Osteoblast (primary cell): ENCODE data around the gene SIAH2. TPM values are rescaled to one million over a fixed set of nuclear protein-coding genes. Genes with fewer than 3 reads are reported as not detected.

Experiments
- DNase-seq: peaks from one replicate; pipeline ENCODE4 v3.0.0; 2011; ENCODE audit warnings: low spot score, mixed read lengths; ENCODE audit not compliant: insufficient read length; ENCODE audit errors: missing footprints
- H2AFZ ChIP-seq: 2 replicates; pipeline ENCODE4 v1.6.0; 2011; ENCODE audit warnings: mild to moderate bottlenecking, low read length
- H3K27ac ChIP-seq: 2 replicates; pipeline ENCODE4 v1.5.1; 2011; ENCODE audit warnings: mild to moderate bottlenecking, low read depth, low read length, moderate library complexity
- H3K27me3 ChIP-seq: 2 replicates; pipeline ENCODE4 v1.6.0; 2012; ENCODE audit warnings: mild to moderate bottlenecking, control low read depth, inconsistent platforms, low read length, moderate library complexity; ENCODE audit not compliant: insufficient read depth
- H3K36me3 ChIP-seq: 2 replicates; pipeline ENCODE4 v1.5.1; 2011; ENCODE audit warnings: mild to moderate bottlenecking, low read length, control low read depth, moderate library complexity; ENCODE audit not compliant: insufficient read depth
- H3K4me1 ChIP-seq: 2 replicates; pipeline ENCODE4 v1.5.1; 2011; ENCODE audit warnings: mild to moderate bottlenecking, low read length, control low read depth, moderate library complexity; ENCODE audit not compliant: insufficient read depth
- H3K4me2 ChIP-seq: 2 replicates; pipeline ENCODE4 v1.6.0; 2011; ENCODE audit warnings: mild to moderate bottlenecking, low read length; ENCODE audit not compliant: insufficient read depth
- H3K4me3 ChIP-seq: fragments of 200-600 bp; sonication (generic); 3 replicates; pipeline ENCODE4 v1.5.1; 2012; ENCODE audit warnings: mild to moderate bottlenecking, low read length, inconsistent platforms; ENCODE audit not compliant: insufficient read depth
- H3K79me2 ChIP-seq: 2 replicates; pipeline ENCODE4 v1.6.0; 2012; ENCODE audit warnings: mild to moderate bottlenecking, low read length, control low read depth, inconsistent platforms; ENCODE audit not compliant: insufficient read depth
- H3K9me3 ChIP-seq: 2 replicates; pipeline ENCODE4 v1.5.1; 2011; ENCODE audit warnings: low read depth, low read length, control low read depth
- H4K20me1 ChIP-seq: 2 replicates; pipeline ENCODE4 v1.6.0; 2012; ENCODE audit warnings: mild to moderate bottlenecking, low read length, control low read depth; ENCODE audit not compliant: insufficient read depth
- CTCF ChIP-seq: IDR thresholded peaks from 2 replicates; pipeline ENCODE4 v1.5.1; 2011; ENCODE audit warnings: mild to moderate bottlenecking, low read depth, low read length, moderate library complexity; ENCODE audit errors: extremely low read depth
- total RNA-seq: library from RNA; depleted of rRNA; stranded (reverse); fragments of >200 nt; gene quantifications from 2 replicates; pipeline ENCODE4 v1.2.3, GENCODE V29; 2012

The SIAH2 gene
- total RNA-seq, 1 donor, result 36.2 TPM

- Histone ChIP-seq H3K4me1 (peaks cover 40% of the 10 kb centered on the region), H2AFZ (no peak overlapping the region), H3K27me3 (no peaks in the 10 kb centered on the region), H3K4me3 (no peak overlapping the region), H3K9me3 (no peaks in the 10 kb centered on the region), H3K36me3 (peaks cover 3% of the 10 kb centered on the region), H3K79me2 (peaks cover 99% of the 10 kb centered on the region), H3K4me2 (no peak overlapping the region), H4K20me1 (peaks cover 49% of the 10 kb centered on the region), H3K27ac (peak overlapping the region; percentile 3)
- no peak for TF ChIP-seq CTCF
- DNase-seq, result no peak
Measured at GRCh38 chr3:150748684-150749047, 14.3 kb downstream of the SIAH2 start.

GRCh38 chr3:150747886-150748683, 14.9 kb downstream of the SIAH2 start:
- no peak for DNase-seq
- Histone ChIP-seq H2AFZ (no peak overlapping the region), H3K4me2 (no peak overlapping the region), H3K36me3 (peaks cover 3% of the 10 kb centered on the region), H3K79me2 (peaks cover 99% of the 10 kb centered on the region), H3K27ac (peak overlapping the region; percentile 3), H3K4me1 (peaks cover 46% of the 10 kb centered on the region), H4K20me1 (peaks cover 54% of the 10 kb centered on the region), H3K27me3 (no peaks in the 10 kb centered on the region), H3K4me3 (no peak overlapping the region), H3K9me3 (no peaks in the 10 kb centered on the region)
- no peak for TF ChIP-seq CTCF

- Histone ChIP-seq H3K9me3 (no peaks in the 10 kb centered on the region), H3K36me3 (peaks cover 5% of the 10 kb centered on the region), H3K4me1 (peaks cover 46% of the 10 kb centered on the region), H3K4me3 (no peak overlapping the region), H3K4me2 (peak overlapping the region; percentile 9), H2AFZ (no peak overlapping the region), H3K79me2 (peaks cover 99% of the 10 kb centered on the region), H3K27me3 (no peaks in the 10 kb centered on the region), H4K20me1 (peaks cover 50% of the 10 kb centered on the region), H3K27ac (no peak overlapping the region)
- TF ChIP-seq CTCF, result no peak
- no peak for DNase-seq
Measured at GRCh38 chr3:150746791-150747590, 16.0 kb downstream of the SIAH2 start.

GRCh38 chr3:150745832-150746231, 17.1 kb downstream of the SIAH2 start:
- no peak for DNase-seq
- peaks cover 98% of the 10 kb centered on the region for H3K79me2 ChIP-seq
- H3K36me3 ChIP-seq, result peaks cover 15% of the 10 kb centered on the region
- no peak for TF ChIP-seq CTCF
- H3K4me2 ChIP-seq, result no peak overlapping the region
- peaks cover 49% of the 10 kb centered on the region for H3K4me1 ChIP-seq
- peaks cover 54% of the 10 kb centered on the region for H4K20me1 ChIP-seq
- H3K27ac ChIP-seq, result no peak overlapping the region
- H2AFZ ChIP-seq, result no peak overlapping the region
- no peaks in the 10 kb centered on the region for H3K9me3 ChIP-seq
- H3K4me3 ChIP-seq, result no peak overlapping the region
- H3K27me3 ChIP-seq, result no peaks in the 10 kb centered on the region
